Cardiac septum (tissue), 1 donor: ENCODE measurements around the gene ZBTB24. TPM values are rescaled to one million over a fixed set of nuclear protein-coding genes. Genes with fewer than 3 reads are reported as not detected.

Experiments used
- DNase-seq: peaks from one replicate; pipeline ENCODE4 v3.0.0-alpha.2; 2020; ENCODE audit warnings: low spot score
- intact Hi-C: fragments of 100-400 bp; cut with DNase I; formaldehyde crosslinking; loops from one replicate; pipeline ENCODE4 v1.14.0; 2022
- total RNA-seq: library from RNA; stranded (reverse); fragmentation: NEBNext Ultra II Directional; extraction: Animal tissue kit (Norgen Biotek cat#: 25700); gene quantifications from one replicate; pipeline ENCODE4 v1.2.1, GENCODE V29; 2021
- donor health status: DM: no; HTN: no; CAD: no.

ZBTB24 gene
- total RNA-seq, 1 donor from 2014 or later, result 3.0 TPM

DNA sequence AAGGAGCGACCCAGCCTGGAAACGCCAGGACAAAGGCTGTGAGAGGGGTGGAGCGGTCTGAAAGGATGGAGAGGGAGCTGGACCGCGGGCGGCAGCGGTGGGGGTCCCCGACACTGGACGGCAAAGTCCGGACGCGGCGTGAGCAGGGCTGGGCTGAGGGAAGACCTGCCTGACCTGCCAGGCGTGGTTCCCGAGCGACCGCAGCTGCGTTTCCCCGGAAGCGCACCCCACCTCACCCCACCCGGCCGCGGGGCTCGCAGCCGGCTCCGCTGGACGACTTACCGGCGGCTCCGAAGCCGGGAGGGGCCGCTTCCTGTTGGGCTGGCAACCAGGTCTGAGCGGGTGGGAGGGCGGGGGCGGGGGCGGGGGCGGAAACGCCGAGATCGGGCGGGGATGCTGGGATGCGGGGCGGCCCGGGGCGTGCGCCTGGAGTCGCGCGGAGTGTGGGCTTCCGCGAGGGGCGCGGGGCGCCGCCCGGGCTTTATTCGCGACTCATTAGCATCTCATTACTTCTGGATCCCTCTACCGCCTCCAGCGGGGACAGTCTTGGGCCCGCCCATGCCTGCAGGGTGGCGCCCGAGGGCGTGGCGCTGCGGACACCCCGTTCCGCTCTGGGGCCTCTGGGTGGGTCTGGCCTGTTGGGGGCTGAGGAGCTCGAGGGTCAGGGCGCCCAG is 27.4 kb downstream of the ZBTB24 start, which contains the start of gene MICAL1:
MICAL1 (minus strand) TSS at position 336 of the 674 bp plus-strand sequence. CDS start 1,576 bp downstream, outside the sequence.
- intact Hi-C loops, result loop anchor here (5.0 kb wide), 1 partner anchor 73 kb away; the partner anchor contains the start of gene CD164
- peak; percentile 91 for DNase-seq

DNA sequence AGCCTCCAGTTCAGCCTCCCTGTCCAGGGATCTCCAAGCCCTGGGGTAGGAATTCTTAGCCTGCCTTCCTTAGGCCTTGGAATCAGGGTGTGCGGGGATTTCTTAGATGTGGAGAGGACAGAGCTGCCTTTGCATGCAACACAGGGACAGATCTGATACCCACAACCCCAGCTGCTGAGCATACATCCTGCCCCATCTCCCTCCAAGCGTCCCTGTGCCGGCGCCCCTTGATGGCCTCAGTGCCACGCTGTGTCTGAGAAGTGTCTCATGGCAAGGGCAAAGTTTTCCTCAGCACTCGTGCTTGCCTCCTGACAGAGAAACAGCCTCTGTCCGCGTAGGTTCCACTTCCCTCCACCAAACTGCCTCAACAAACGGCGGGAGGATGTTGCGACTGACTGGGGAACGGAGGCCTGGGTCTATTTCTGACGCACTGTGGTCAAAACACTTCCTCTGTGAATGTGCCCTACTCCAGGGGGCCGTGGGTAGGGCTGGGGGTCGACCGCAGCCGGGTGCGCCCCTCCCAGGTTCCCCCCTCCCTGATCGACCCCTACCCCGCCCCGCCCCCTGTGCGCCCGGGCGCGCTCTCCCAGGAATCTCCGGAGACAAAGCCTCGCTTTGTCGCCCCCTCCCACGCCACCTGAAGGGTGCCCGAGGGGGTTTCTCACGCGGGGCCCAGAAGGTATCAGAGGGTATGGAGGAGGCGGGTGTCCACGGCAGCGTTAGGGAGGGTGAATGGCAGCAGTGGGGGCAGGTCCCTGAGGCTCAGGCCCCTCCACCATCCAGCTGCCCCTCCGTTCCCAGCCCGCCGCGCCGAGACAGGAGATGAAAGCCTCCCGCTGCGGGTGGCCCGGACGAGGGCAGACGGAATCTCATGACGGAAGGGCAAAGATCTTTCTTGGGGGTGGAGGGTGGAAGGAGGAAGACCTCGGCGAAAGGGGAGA is 28.3 kb downstream of the ZBTB24 start:
- DNase-seq, result no peak
- intact Hi-C loops, result loop anchor here (5.0 kb wide), 1 partner anchor 72 kb away; the partner anchor contains the start of gene CD164

DNA sequence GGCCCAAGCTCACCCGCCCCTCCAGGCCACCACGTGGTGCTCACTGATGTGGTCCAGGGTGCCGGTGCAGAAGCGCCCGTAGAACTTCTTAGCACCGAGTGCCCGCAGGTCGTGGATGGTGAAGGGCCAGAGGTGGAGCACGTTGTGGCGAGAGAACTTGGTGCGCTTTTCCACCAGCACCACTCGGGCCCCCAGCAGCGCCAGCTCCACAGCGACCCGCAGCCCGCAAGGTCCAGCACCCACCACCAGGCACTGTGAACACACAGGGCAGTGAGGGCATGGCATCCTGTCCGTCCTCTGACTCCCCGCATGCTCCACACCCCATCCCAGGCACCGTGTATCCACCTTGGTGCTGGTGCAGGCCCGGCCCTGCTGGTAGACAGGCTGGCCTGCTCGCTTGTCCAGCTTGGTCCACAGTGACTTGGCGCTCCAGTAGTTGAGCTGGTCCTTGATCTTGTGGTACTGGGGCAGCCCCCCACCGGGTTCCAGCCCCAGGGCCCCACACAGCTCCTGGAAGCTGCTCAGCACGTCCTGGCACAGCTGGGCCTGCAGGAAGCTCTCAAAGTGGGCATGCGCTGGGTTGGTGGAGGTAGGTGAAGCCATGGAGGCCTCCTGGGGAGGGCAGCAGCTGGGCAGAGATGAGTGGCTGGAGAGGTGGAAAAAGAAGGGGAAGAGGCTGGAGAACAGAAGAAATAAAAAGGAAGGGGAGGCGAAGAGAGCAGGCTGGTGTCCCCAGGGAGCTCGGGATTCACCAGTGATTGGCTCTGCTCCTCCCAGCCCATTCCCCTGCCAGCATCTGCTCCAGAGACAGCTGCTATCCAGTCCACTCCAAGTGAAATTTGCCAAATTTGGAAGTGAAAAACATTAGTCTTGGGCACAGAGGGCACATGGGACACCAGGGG is 29.2 kb downstream of the ZBTB24 start:
- intact Hi-C loops, result no loop called here
- no peak for DNase-seq

DNA sequence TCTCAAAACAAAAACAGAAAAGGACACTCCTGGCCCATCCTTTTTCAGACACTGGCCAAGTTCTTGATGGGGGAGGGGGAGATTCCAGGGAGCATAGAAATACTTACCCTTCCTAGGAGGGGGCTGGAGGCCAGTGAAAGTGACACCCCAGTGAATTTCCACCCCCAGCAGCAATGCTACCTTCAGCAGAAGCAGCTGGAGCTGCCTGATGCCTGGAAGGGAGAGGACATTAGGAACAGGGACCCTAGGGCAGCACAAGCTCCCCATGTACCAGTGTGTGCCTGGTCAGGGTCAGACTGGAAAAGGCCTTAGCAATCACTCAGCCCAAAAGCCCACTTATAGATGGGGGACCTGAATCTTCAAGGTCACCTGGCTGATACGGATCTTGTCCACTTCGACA is 29.9 kb downstream of the ZBTB24 start:
- DNase-seq, result no peak
- intact Hi-C loops, result no loop called here

DNA sequence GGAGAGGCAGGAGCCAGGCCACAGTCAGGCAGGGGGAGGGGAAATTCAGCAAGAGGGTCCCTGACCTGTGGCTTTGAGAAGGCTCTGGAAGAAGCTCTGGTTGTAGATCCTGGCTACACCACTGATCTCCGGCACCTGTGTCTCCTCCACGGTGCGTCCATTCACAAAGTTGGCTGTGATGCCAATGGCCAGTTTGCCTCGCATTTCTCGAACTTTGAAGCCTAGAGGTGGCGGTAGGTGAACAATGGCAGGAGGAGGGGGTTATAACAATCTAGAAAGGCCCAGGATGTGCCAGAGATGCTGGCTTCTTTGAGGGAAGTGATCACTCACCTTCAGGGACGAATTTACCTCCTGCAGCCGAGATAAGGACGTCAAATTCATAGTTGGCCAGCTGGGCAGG is 30.8 kb downstream of the ZBTB24 start:
- intact Hi-C loops, result no loop called here
- DNase-seq, result no peak

DNA sequence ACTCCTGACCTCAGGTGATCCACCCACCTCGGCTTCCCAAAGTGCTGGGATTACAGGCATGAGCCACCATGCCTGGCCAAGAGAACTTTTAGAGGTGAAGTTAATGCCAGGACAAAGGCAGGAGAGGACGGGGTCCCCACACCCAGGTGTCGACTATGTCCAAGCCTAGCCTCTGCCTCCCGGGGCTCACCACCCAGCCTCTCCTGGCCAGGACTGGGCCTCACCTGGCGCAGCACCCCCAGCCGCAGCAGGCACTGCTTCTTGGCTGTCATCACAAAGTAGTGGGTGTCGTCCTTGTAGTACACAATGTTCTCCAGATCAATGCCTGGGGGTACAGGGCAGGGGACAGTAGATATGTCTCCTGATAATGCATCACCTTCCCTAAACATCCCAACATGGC is 31.6 kb downstream of the ZBTB24 start:
- intact Hi-C loops, result no loop called here
- no peak for DNase-seq

DNA sequence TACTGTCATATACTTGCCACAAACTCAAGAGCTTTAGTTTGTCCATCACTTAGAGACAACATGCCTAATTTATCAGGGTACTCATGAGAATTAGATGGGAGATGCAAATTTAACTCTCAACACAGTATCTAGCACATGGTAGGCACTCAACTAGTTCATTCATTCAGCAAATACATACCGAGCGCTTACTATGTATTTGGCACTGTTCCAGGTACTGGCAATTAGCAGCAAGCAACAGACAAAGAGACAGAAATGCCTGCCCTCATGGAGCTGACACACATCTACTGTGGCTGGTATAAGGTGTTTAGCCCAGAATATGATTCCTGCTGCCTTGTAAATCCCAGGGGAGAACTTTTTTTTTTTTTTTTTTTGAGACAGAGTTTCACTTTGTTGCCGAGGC is 32.2 kb downstream of the ZBTB24 start:
- intact Hi-C loops, result no loop called here
- no peak for DNase-seq

DNA sequence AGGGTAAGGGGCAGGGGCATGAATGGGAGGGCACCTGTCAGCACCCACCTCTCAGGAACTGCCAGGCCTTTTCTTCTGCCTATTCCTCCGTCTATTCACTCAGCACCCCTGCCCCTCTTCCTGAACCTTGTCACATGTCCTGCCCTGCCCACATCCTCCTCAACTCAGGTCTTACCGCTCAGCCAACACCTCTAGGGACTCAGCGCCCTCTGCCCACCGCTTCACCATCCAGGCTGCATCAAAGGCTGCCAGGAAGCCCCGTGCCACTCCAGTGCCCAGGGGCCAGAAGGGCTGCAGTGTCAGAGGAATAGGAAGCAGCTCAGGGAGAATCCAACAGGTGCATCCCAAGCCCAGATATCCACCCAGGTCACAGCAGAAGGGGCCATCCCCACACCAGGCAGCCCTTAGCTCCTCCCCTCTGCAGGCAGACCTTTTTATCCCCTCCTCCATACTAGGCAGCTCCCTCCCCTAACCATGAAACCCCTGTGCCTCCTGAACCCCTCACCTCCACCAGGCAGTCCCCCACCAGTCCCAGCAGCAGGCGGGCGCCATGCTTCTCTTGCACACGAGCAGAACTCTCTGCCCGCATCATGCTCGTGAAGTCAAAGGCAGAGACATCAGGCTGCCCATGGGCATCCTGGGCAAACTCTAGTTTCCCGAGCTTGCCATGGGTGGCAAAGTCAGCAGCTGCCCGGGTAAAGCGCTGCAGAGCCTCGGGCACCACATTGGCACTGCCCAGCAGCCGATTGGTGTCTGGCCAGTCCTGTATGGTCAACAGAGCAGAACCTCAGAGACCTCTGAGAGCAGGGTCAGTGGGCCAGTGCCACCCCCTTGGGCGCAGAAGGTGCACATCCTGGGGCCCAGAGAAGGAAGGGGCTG is 33.0 kb downstream of the ZBTB24 start:
- intact Hi-C loops, result no loop called here
- DNase-seq, result no peak

DNA sequence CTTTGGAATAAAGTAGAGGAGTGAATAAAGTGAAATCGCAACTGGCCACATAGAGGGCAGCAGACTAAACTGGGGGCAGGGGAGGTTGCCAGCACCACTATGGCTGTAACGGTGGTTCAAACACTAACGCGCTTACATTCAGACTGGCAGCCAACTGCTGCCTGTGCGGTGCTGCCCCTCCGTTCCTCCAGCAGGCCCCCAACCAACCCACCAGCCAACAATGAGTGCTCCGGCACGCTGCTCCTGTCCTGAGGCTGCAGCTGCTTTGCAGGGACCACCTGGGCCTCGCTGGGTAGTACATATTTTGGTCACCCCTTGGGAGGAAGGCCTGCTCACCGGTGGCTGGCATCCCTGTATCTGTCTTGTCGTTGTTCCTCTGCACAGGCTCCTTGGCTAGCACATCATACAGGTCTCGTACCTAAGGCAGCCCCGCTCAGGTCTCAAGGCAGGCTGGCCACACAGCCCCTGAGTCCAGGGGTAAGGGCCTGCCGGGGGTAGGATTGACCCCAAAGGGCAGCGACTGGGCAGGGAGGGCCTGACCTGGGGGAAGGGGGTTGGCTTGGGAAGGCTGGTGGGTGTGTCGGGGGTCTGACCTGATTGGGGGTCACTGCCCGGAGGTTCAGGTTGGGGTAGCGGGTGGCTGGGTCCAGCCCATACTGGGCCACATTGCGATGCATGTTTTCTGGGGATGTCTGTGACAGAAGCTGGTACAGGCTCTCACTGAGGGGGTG is 33.8 kb downstream of the ZBTB24 start:
- DNase-seq, result no peak
- intact Hi-C loops, result no loop called here

DNA sequence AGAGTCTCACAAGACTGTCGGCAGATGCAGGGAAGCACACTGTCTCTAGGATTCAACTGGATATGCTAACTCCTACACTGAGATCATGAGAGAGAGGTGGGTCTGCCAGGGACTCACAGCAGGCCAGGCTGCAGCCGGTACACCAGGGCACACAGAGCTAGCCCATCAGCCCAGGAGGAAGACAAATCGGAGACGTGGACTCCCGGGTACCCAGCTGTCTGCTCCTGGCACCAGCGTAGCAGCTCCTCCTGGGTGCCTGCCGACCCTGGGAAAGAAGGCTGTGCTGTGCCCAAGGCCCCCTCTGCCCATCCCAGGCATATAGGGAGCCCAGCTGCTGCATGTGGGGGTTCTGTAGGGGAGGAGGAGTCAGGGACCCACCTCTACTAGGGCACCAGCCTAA is 34.4 kb downstream of the ZBTB24 start:
- intact Hi-C loops, result no loop called here
- DNase-seq, result no peak

DNA sequence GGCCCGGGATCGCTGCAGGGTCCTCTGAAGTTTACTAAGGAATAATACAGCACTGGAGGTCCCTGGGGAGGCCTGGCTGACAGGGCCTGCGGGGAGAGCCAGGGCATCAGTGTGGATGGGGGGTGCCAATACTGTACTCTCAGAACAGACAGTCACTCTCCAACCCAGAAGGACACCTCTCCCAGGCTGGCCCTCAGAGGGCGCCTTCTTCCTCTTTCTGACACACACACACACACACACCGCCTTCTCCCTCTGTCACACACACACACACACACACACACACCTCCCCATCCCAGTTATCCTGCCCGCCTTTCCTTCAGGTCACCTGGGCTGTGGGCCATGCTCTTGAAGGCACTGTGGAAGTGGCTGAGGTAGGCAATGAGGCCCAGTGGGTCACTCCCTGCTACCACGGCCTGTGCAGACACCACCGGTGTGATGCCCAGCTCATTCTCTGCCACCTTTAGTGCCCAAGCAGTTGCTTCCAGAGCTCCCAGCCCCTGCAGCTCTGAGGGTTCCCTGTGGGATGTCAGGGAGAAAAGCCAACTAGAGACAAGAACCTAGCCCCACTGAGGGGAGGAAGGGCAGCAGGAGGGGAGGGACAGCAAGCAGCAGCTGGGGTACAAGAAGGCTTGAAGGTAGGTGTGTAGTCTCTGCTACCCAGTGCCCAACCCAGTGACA is 35.0 kb downstream of the ZBTB24 start:
- DNase-seq, result no peak
- intact Hi-C loops, result no loop called here

DNA sequence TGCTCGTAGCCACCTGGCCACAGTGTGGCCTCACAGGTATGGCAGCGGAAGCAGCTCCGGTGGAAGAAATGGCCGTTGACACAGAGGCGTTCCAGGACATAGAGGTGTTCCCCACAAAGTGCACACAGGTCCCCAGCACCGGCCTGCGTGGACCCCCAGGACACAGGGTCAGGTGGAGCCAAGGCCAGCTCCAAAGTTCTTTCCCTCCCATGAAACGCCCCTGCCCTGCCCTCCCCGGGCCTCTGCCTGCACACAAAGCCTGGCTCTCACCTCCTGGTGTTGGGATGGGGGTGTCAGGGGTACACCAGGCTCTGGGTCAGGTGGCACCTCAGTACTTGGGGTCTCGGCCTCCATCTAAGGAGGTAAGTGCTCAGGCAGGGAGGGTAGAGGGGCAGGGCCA is 35.9 kb downstream of the ZBTB24 start:
- intact Hi-C loops, result no loop called here
- DNase-seq, result no peak

DNA sequence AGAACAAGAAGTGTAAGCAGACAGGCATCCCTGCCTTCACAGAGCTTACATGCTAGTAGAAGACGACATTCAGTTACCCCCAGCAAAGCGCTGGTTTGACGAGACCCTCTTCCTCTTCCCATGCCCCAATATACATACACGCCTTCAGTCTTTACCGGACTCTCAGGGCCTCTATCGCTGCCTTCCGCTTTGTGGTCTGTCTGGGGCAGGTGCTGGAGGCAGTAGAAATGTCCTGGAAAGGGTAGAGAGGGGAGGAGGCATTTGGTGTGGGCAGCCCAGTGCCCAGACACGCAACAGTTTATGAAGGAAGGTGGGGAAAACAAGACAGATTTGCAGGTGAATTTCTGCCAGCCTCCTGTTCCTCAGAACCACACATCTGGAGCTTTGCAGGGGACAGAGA is 36.5 kb downstream of the ZBTB24 start:
- DNase-seq, result no peak
- intact Hi-C loops, result no loop called here

DNA sequence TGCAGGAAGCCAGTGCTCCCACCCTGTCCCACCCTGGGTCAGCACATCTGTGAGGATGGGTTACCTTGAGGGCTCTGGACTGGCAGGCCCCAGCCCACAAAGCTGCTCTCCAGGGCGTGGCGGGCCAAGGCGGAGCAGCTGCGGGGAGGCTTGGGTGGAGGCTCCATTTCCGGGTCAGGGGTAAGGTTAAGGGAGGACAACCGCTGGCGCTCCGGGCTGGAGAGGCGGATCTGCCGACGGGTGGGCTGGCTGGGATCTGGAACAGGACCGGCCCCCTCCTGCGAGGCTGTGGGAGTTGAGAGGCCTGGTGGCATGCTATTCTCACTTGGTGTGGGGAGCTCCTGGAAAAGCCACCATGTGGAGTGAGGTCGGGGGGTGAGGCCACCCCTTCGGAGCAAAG is 36.9 kb downstream of the ZBTB24 start:
- intact Hi-C loops, result no loop called here
- DNase-seq, result no peak

DNA sequence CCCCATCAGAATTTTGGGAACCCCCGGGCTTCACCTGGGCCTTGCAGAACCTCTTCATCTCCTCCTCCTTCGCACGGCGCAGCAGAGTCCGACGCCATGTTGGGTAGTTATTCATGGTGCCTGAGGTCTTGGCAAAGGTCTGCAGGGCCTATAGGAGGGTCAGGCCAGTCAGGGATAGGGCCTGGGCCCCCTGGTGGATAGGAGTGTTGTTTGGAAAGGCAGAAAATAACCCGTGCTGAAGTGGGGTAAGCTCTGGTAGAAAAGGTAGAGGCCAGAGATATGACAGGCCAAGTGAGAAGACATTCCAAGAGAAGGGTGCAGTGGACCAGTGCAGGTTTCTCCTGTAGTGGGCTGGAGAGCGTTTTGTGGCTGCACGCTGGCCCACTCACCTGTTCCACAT is 37.6 kb downstream of the ZBTB24 start:
- DNase-seq, result no peak
- intact Hi-C loops, result no loop called here

DNA sequence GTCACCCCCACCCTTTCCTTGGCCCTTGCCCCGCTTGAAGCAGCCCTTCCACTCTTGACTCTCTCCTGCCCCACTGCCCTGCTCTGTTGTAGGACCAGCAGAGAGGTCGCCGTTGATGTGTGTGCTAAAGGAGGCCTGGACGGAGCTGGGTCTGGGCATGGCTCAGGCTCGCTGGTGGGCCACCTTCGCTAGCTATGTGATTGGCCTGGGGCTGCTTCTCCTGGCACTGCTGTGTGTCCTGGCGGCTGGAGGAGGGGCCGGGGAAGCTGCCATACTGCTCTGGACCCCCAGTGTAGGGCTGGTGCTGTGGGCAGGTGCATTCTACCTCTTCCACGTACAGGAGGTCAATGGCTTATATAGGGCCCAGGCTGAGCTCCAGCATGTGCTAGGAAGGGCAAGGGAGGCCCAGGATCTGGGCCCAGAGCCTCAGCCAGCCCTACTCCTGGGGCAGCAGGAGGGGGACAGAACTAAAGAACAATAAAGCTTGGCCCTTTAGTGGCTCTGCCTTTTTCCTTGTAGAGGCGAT is 39.5 kb downstream of the ZBTB24 start:
- intact Hi-C loops, result loop anchor here (5.0 kb wide), 1 partner anchor 39 kb away; the partner anchor contains the start of gene ZBTB24

DNA sequence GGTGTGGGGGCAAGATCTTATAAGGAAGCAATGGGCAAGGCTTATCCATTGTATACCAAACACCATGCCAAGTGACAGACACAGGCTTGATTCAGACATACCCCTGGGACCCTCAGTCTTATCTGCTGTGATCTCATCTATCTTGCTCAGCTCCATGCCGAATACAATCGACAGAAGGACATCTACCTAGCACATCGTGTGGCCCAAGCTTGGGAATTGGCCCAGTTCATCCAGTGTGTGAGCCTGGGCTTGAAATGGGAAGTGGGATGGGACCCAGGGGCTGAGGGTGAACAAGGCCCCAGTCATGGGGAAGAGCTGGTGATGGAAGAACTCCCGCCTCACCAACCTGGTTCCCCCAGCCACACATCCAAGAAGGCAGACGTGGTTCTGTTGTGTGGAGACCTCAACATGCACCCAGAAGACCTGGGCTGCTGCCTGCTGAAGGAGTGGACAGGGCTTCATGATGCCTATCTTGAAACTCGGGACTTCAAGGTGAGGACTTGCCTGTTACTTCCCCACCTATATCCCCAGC is 40.6 kb downstream of the ZBTB24 start:
- intact Hi-C loops, result loop anchor here (5.0 kb wide), 1 partner anchor 40 kb away; the partner anchor contains the start of gene ZBTB24
- no peak for DNase-seq

More for the DNA sequence above, 39.5 kb downstream of the ZBTB24 start:
- DNase-seq, result no peak
